Endothelial cell of umbilical vein (primary cell): Measurements from ENCODE around the gene NRF1. TPM values are rescaled to one million over a fixed set of nuclear protein-coding genes. Genes with fewer than 3 reads are reported as not detected.
"Not testable (repeated sequence)": the region's sequence is repeated elsewhere in the genome, so short reads cannot be mapped to it uniquely, and the experiment has no call there.

Source experiments
- BruUV-seq: library from RNA; stranded (reverse); fragments of 400-500 nt; replicated peaks from 2 replicates; lab custom pipeline; 2021; lab: Mats Ljungman, UMichigan
- CTCF ChIA-PET: fragments of 300-600, 350-600 bp; sonication (Branson Sonifier 250); formaldehyde crosslinking; loops from one replicate; lab custom pipeline; 2021; ENCODE audit warnings: antibody characterized with exemption, inconsistent platforms; lab: Charles Lee
- POLR2A ChIA-PET: fragments of 300-600, 350-600 bp; sonication (Branson Sonifier 250); formaldehyde crosslinking; loops from one replicate; lab custom pipeline; 2021; ENCODE audit warnings: antibody characterized with exemption, inconsistent platforms; lab: Charles Lee
- DNase-seq: peaks from one replicate; pipeline ENCODE4 v3.0.0-alpha.2; 2011; ENCODE audit warnings: low read depth, low spot score
- FAIRE-seq: peaks from 2 replicates; lab custom pipeline; 2011; peaks lifted over from hg19 to GRCh38; lab: Jason Lieb, UNC
- H2AFZ ChIP-seq: 2 replicates; pipeline ENCODE4 v1.6.0; 2012; ENCODE audit warnings: low read depth, low read length, control low read depth, inconsistent platforms
- H3K27ac ChIP-seq: 2 replicates; pipeline ENCODE4 v1.5.1; 2011; ENCODE audit warnings: low read depth, mild to moderate bottlenecking, control low read depth, low read length, moderate library complexity; ENCODE audit not compliant: insufficient read depth
- H3K27me3 ChIP-seq, 2 experiments: 2 replicates each; pipeline versions ENCODE4 v1.6.0 to v1.6.1; 2011; ENCODE audit warnings: low read length in 2 of 2, mixed read lengths in 1 of 2; ENCODE audit not compliant: control insufficient read depth in 2 of 2, insufficient read depth in 2 of 2
- H3K36me3 ChIP-seq, 2 experiments: 2 replicates in 1 of 2; 3 replicates in 1 of 2; pipeline ENCODE4 v1.5.1; 2011; ENCODE audit warnings: low read length in 2 of 2, mild to moderate bottlenecking in 1 of 2, moderate library complexity in 1 of 2; ENCODE audit not compliant: control insufficient read depth in 2 of 2, insufficient read depth in 2 of 2; ENCODE audit errors: extremely low read depth in 1 of 2
- H3K4me1 ChIP-seq: 3 replicates; pipeline ENCODE4 v1.5.1; 2011; ENCODE audit warnings: mild to moderate bottlenecking, low read length; ENCODE audit not compliant: control insufficient read depth, insufficient read depth; ENCODE audit errors: extremely low read depth
- H3K4me2 ChIP-seq: 2 replicates; pipeline ENCODE4 v1.6.1; 2011; ENCODE audit warnings: low read length, control low read depth, mixed read lengths; ENCODE audit not compliant: insufficient read depth
- H3K4me3 ChIP-seq, 3 experiments: fragments of 200-600 bp in 1 of 3; sonication (generic), shearing (Covaris generic) in 1 of 3; replicated peaks in 1 of 3; 2 replicates each; pipeline ENCODE4 v1.5.1; 2011 to 2016; ENCODE audit warnings: control low read depth in 3 of 3, low read length in 3 of 3, mild to moderate bottlenecking in 2 of 3, inconsistent platforms in 1 of 3, low read depth in 1 of 3, moderate library complexity in 1 of 3; ENCODE audit not compliant: insufficient read depth in 1 of 3
- H3K79me2 ChIP-seq: 2 replicates; pipeline ENCODE4 v1.6.0; 2012; ENCODE audit warnings: low read length, inconsistent platforms; ENCODE audit not compliant: control insufficient read depth, insufficient read depth
- H3K9ac ChIP-seq: replicated peaks from 2 replicates; pipeline ENCODE3; 2011; ENCODE audit warnings: low read length, control low read depth; ENCODE audit not compliant: insufficient read depth; ENCODE audit errors: extremely low read depth
- H3K9me1 ChIP-seq: replicated peaks from 3 replicates; pipeline ENCODE4 v1.6.0; 2011; ENCODE audit warnings: mild to moderate bottlenecking, low read length; ENCODE audit not compliant: control insufficient read depth, insufficient read depth; ENCODE audit errors: extremely low read depth
- H3K9me3 ChIP-seq: replicated peaks from 2 replicates; pipeline ENCODE4 v1.5.1; 2012; ENCODE audit warnings: low read length, inconsistent platforms; ENCODE audit not compliant: control insufficient read depth, insufficient read depth
- H4K20me1 ChIP-seq: replicated peaks from 2 replicates; pipeline ENCODE3; 2011; ENCODE audit warnings: mild to moderate bottlenecking, low read length; ENCODE audit not compliant: control insufficient read depth, insufficient read depth; ENCODE audit errors: extremely low read depth
- EZH2 ChIP-seq: IDR thresholded peaks from 2 replicates; pipeline ENCODE4 v1.6.1; 2012; ENCODE audit warnings: borderline replicate concordance, low read depth, mild to moderate bottlenecking, moderate library complexity, low read length, inconsistent platforms; ENCODE audit not compliant: severe bottlenecking
- GATA2 ChIP-seq: IDR thresholded peaks from 2 replicates; pipeline ENCODE4 v1.7.0; 2011; ENCODE audit warnings: low read depth, mild to moderate bottlenecking, moderate library complexity, mixed read lengths, low read length; ENCODE audit not compliant: insufficient read length, insufficient read depth
- dilution Hi-C: fragments of 300-500 bp; cut with MboI; formaldehyde crosslinking; loops from one replicate; pipeline ENCODE4 v1.15.0; 2019; ENCODE audit warnings: low sequenced_read_pairs; ENCODE audit not compliant: extremely low pct_ligation_motif_present
- intact Hi-C: fragments of 100-400 bp; cut with micrococcal nuclease; formaldehyde crosslinking; loops from one replicate; pipeline ENCODE4 v1.10.0; 2022
- polyA plus RNA-seq, 4 experiments: library from polyadenylated mRNA; depleted of rRNA in 3 of 4; stranded (reverse) in 3 of 4; unstranded in 1 of 4; fragments of >200 nt; gene quantifications; 2 replicates each; pipeline versions ENCODE4 v1.2.1 to v1.2.3, GENCODE V29; 2011 to 2012; ENCODE audit warnings: missing spikeins in 1 of 4
- total RNA-seq: library from RNA; stranded (reverse); gene quantifications from 2 replicates; pipeline ENCODE4 v1.2.3, GENCODE V29; 2021

The NRF1 gene
- total and polyA plus RNA-seq, 2 donors (not counting 3 experiments of a cell fraction or from before 2014, with no cell fraction given): 14.6 to 20.3 TPM

DNA sequence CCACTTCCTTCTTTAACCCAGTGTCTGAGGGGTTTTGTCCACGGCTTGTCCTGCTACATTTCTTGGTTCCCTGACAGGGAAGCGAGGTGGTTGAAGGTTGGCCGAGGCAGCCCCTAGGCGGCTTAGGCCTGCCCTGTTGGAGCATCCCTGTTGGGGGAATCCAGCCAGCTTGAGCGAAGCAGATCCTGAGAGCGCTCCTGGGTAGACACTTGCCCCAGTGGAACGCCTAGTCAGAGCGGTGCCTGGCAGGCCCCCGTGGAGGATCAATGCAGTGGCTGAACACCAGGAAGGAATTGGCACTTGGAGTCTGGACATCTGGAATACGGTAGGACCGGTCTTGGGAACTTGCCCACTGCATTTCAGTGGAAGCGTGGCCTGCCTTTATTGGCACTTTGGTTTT, 32.7 kb upstream of the NRF1 start:
- Histone ChIP-seq H4K20me1 (no peaks in the 10 kb centered on the region), H3K4me3 (no peak overlapping the region), H3K4me1 (peaks cover 8% of the 10 kb centered on the region), H3K27me3 (no peaks in the 10 kb centered on the region), H3K9me3 (peaks cover 3% of the 10 kb centered on the region), H2AFZ (no peak overlapping the region), H3K9me1 (no peaks in the 10 kb centered on the region), H3K79me2 (no peaks in the 10 kb centered on the region), H3K4me2 (no peak overlapping the region), H3K9ac (no peak overlapping the region), H3K36me3 (no peaks in the 10 kb centered on the region), H3K27ac (no peak overlapping the region)
- no TSS peak for BruUV-seq
- ChIA-PET CTCF (no interaction called here), POLR2A (no interaction called here)
- FAIRE-seq (no peak), DNase-seq (no peak)
- dilution Hi-C loops (no loop called here), intact Hi-C loops (no loop called here)
- TF ChIP-seq EZH2 (no peak), GATA2 (no peak)

DNA sequence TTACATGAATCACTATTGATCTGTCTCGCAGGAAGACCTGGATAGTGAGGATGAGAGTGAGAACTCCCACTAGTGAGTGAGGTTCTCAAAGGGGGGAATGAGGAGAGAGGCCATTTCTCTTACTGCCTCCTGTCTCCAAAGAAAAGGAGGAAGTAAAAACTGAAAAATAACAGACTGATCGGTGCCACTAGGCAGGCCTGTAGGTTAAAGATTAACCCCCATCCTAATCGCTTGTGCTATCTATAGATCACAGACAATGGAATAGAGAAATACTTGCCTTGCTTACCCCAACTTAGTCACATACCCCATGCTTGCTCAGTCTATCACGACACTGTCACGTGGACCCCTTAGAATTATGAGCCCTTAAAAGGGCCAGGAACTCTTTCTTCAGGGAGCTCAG, 25.3 kb upstream of the NRF1 start:
- H3K27ac ChIP-seq, dilution Hi-C loops, CTCF ChIA-PET, H3K9me1 ChIP-seq, H3K36me3 ChIP-seq, H3K4me2 ChIP-seq, H3K27me3 ChIP-seq, DNase-seq, POLR2A ChIA-PET, FAIRE-seq, BruUV-seq, H2AFZ ChIP-seq, H3K9ac ChIP-seq, H3K79me2 ChIP-seq, H3K9me3 ChIP-seq, intact Hi-C loops, H4K20me1 ChIP-seq, H3K4me1 ChIP-seq, H3K4me3 ChIP-seq: not testable (repeated sequence)
